H1 (cell line): ENCODE data around the gene QRICH1. TPM values are rescaled to one million over a fixed set of nuclear protein-coding genes. Genes with fewer than 3 reads are reported as not detected.

Source experiments
- CTCF ChIA-PET: fragments of 300-600 bp; sonication (Branson Sonifier 250); formaldehyde crosslinking; loops from one replicate; lab custom pipeline; 2021; ENCODE audit not compliant: partially characterized antibody; lab: Charles Lee
- POLR2A ChIA-PET: fragments of 300-600 bp; sonication (Branson Sonifier 250); formaldehyde crosslinking; loops from one replicate; lab custom pipeline; 2021; ENCODE audit warnings: inconsistent platforms; ENCODE audit not compliant: partially characterized antibody; lab: Charles Lee
- DNase-seq, 2 experiments: peaks; one replicate each; pipeline versions ENCODE4 v3.0.0 to v3.0.0-alpha.2; 2010 to 2022; ENCODE audit warnings: low spot score in 2 of 2, low read depth in 1 of 2, mixed read lengths in 1 of 2
- FAIRE-seq: peaks from 2 replicates; lab custom pipeline; 2011; peaks lifted over from hg19 to GRCh38; lab: Jason Lieb, UNC
- H2AFZ ChIP-seq: 2 replicates; pipeline ENCODE4 v1.8.1; 2012; ENCODE audit warnings: low read length, inconsistent platforms
- H2AK5ac ChIP-seq: 2 replicates; pipeline ENCODE4 v1.6.1; 2013; ENCODE audit warnings: low read depth, low read length
- H2BK120ac ChIP-seq: replicated peaks from 2 replicates; pipeline ENCODE3; 2013; ENCODE audit warnings: low read depth, low read length, inconsistent platforms
- H2BK12ac ChIP-seq: 2 replicates; pipeline ENCODE4 v1.6.1; 2013; ENCODE audit warnings: low read depth, low read length
- H2BK15ac ChIP-seq: 2 replicates; pipeline ENCODE4 v1.6.1; 2013; ENCODE audit warnings: low read length
- H2BK20ac ChIP-seq: 2 replicates; pipeline ENCODE4 v1.6.1; 2013; ENCODE audit warnings: low read length
- H2BK5ac ChIP-seq: 2 replicates; pipeline ENCODE4 v1.6.1; 2013; ENCODE audit warnings: low read depth, low read length
- H3K14ac ChIP-seq: 2 replicates; pipeline ENCODE4 v1.6.1; 2013; ENCODE audit warnings: inconsistent platforms; ENCODE audit not compliant: insufficient read length
- H3K18ac ChIP-seq: 2 replicates; pipeline ENCODE4 v1.6.1; 2013; ENCODE audit warnings: low read length; ENCODE audit errors: extremely low read depth
- H3K23ac ChIP-seq: 2 replicates; pipeline ENCODE4 v1.6.1; 2013; ENCODE audit warnings: inconsistent platforms; ENCODE audit not compliant: insufficient read length
- H3K23me2 ChIP-seq: 2 replicates; pipeline ENCODE4 v1.6.1; 2013; ENCODE audit warnings: low read depth, low read length
- H3K27ac ChIP-seq: 2 replicates; pipeline ENCODE4 v1.6.1; 2011; ENCODE audit warnings: low read depth, low read length, inconsistent platforms
- H3K27me3 ChIP-seq, 4 experiments: replicated peaks in 1 of 4; 1 replicate in 1 of 4; 2 replicates in 3 of 4; pipeline versions ENCODE4 v1.6.1 to v1.8.1; 2011 to 2013; ENCODE audit warnings: low read length in 3 of 4, mild to moderate bottlenecking in 3 of 4, inconsistent platforms in 2 of 4, mixed read lengths in 2 of 4, moderate library complexity in 1 of 4; ENCODE audit not compliant: control insufficient read depth in 3 of 4, insufficient read depth in 3 of 4; ENCODE audit errors: extremely low read depth in 1 of 4
- H3K36me3 ChIP-seq, 4 experiments: 2 replicates each; pipeline versions ENCODE4 v1.6.1 to v1.8.1; 2011 to 2013; ENCODE audit warnings: mild to moderate bottlenecking in 4 of 4, low read length in 3 of 4, moderate library complexity in 2 of 4, control low read depth in 1 of 4, inconsistent platforms in 1 of 4; ENCODE audit not compliant: insufficient read depth in 4 of 4, control insufficient read depth in 2 of 4
- H3K4ac ChIP-seq: replicated peaks from 2 replicates; pipeline ENCODE3; 2013; ENCODE audit warnings: low read length, low read depth, mixed read lengths, inconsistent platforms; ENCODE audit not compliant: insufficient read length
- H3K4me1 ChIP-seq, 4 experiments: replicated peaks in 1 of 4; 1 replicate in 1 of 4; 2 replicates in 3 of 4; pipeline versions ENCODE4 v1.6.1 to v1.8.1; 2011 to 2013; ENCODE audit warnings: low read length in 3 of 4, inconsistent platforms in 2 of 4, mixed read lengths in 1 of 4; ENCODE audit not compliant: insufficient read depth in 4 of 4, control insufficient read depth in 3 of 4
- H3K4me2 ChIP-seq, 2 experiments: 2 replicates each; pipeline versions ENCODE4 v1.6.1 to v1.8.1; 2011 to 2013; ENCODE audit warnings: low read depth in 2 of 2, low read length in 2 of 2, control low read depth in 1 of 2, inconsistent platforms in 1 of 2, mild to moderate bottlenecking in 1 of 2; ENCODE audit not compliant: insufficient read depth in 1 of 2
- H3K4me3 ChIP-seq, 4 experiments: fragments of 200-600, 300-600 bp in 1 of 4; sonication (generic), shearing (Covaris generic), sonication (Bioruptor Twin) in 1 of 4; 2 replicates each; pipeline versions ENCODE4 v1.5.1 to v1.8.1; 2011 to 2016; ENCODE audit warnings: low read length in 4 of 4, low read depth in 3 of 4, control low read depth in 2 of 4, inconsistent platforms in 2 of 4, mild to moderate bottlenecking in 2 of 4, mixed read lengths in 1 of 4, moderate library complexity in 1 of 4; ENCODE audit not compliant: insufficient read depth in 2 of 4; ENCODE audit errors: extremely low read depth in 1 of 4
- H3K56ac ChIP-seq: replicated peaks from 2 replicates; pipeline ENCODE3; 2013; ENCODE audit warnings: low read depth, mild to moderate bottlenecking, mixed read lengths, low read length, inconsistent platforms; ENCODE audit not compliant: insufficient read length
- H3K79me1 ChIP-seq: 2 replicates; pipeline ENCODE4 v1.6.1; 2013; ENCODE audit warnings: low read depth, low read length, control low read depth
- H3K79me2 ChIP-seq, 2 experiments: 2 replicates each; pipeline versions ENCODE4 v1.6.1 to v1.8.1; 2012 to 2013; ENCODE audit warnings: low read length in 2 of 2, mild to moderate bottlenecking in 2 of 2, inconsistent platforms in 1 of 2; ENCODE audit not compliant: insufficient read depth in 2 of 2, control insufficient read depth in 1 of 2
- H3K9ac ChIP-seq, 4 experiments: replicated peaks in 1 of 4; 1 replicate in 1 of 4; 2 replicates in 3 of 4; pipeline versions ENCODE4 v1.6.1 to v1.8.1; 2011 to 2013; ENCODE audit warnings: low read depth in 3 of 4, low read length in 3 of 4, control low read depth in 2 of 4, mild to moderate bottlenecking in 2 of 4, moderate library complexity in 2 of 4, inconsistent platforms in 1 of 4; ENCODE audit errors: extremely low read depth in 1 of 4
- H3K9me3 ChIP-seq, 2 experiments: 2 replicates each; pipeline versions ENCODE4 v1.6.1 to v1.8.1; 2012 to 2013; ENCODE audit warnings: mild to moderate bottlenecking in 2 of 2, moderate library complexity in 2 of 2, control low read depth in 1 of 2, inconsistent platforms in 1 of 2, low read depth in 1 of 2, low read length in 1 of 2, mixed read lengths in 1 of 2; ENCODE audit not compliant: insufficient read depth in 2 of 2
- H4K20me1 ChIP-seq, 2 experiments: replicated peaks in 1 of 2; 2 replicates each; pipeline versions ENCODE3 to v1.8.1; 2011 to 2013; ENCODE audit warnings: inconsistent platforms in 2 of 2, low read length in 2 of 2, mild to moderate bottlenecking in 1 of 2; ENCODE audit not compliant: insufficient read depth in 2 of 2, control insufficient read depth in 1 of 2
- H4K5ac ChIP-seq: 2 replicates; pipeline ENCODE4 v1.6.1; 2013; ENCODE audit warnings: low read length, low read depth, mixed read lengths, inconsistent platforms; ENCODE audit not compliant: insufficient read length
- H4K8ac ChIP-seq: 2 replicates; pipeline ENCODE4 v1.8.0; 2013; ENCODE audit warnings: mild to moderate bottlenecking, moderate library complexity, low read length, inconsistent platforms; ENCODE audit not compliant: insufficient read depth; ENCODE audit errors: extremely low read depth
- H4K91ac ChIP-seq: replicated peaks from 2 replicates; pipeline ENCODE3; 2013; ENCODE audit warnings: low read length, mixed read lengths, inconsistent platforms; ENCODE audit not compliant: insufficient read length
- CHD2 ChIP-seq: IDR thresholded peaks from 2 replicates; pipeline ENCODE4 v1.6.1; 2012; ENCODE audit warnings: low read length, improper control_type of control experiment
- CREB1 ChIP-seq: IDR thresholded peaks from 2 replicates; pipeline ENCODE4 v1.6.1; 2012; ENCODE audit warnings: inconsistent platforms
- CTBP2 ChIP-seq: IDR thresholded peaks from 2 replicates; pipeline ENCODE4 v1.7.0; 2011; ENCODE audit warnings: borderline replicate concordance, mild to moderate bottlenecking, moderate library complexity, mixed read lengths, low read length; ENCODE audit not compliant: insufficient read depth, insufficient read length
- EZH2 ChIP-seq: fragments of 200-600 bp; sonication (generic); IDR thresholded peaks from 2 replicates; pipeline ENCODE4 v1.7.1; 2012; ENCODE audit warnings: low read depth, mild to moderate bottlenecking, moderate library complexity, low read length, inconsistent platforms; ENCODE audit not compliant: severe bottlenecking
- HDAC6 ChIP-seq: IDR thresholded peaks from one replicate; pipeline ENCODE4 v1.7.1; 2012; ENCODE audit warnings: low read depth, mild to moderate bottlenecking, inconsistent platforms, low read length, moderate library complexity
- SAP30 ChIP-seq: fragments of 300-600 bp; sonication (generic); IDR thresholded peaks from 2 replicates; pipeline ENCODE4 v1.7.1; 2012; ENCODE audit warnings: low read length, moderate library complexity, mild to moderate bottlenecking, inconsistent platforms; ENCODE audit not compliant: insufficient read depth, insufficient replicate concordance
- TCF12 ChIP-seq: IDR thresholded peaks from 2 replicates; pipeline ENCODE4 v1.6.1; 2011; ENCODE audit warnings: low read depth, mild to moderate bottlenecking, low read length
- ZNF274 ChIP-seq: IDR thresholded peaks from 2 replicates; pipeline ENCODE4 v1.7.0; 2012; ENCODE audit warnings: low read length, borderline replicate concordance; ENCODE audit errors: extremely low read depth
- WGBS, 2 experiments: shearing (Covaris generic) in 1 of 2; methylation state at CpG; one replicate each; pipeline versions ENCODE4 v1.1.6 to v1.1.7; 2013 to 2015; ENCODE audit warnings: low lambda C conversion rate in 2 of 2, mixed read lengths in 2 of 2, inconsistent platforms in 1 of 2, low coverage in 1 of 2, missing lambda C conversion rate in 1 of 2; ENCODE audit not compliant: insufficient replicate concordance in 2 of 2, insufficient coverage in 1 of 2, insufficient read length in 1 of 2; ENCODE audit errors: extremely low coverage in 1 of 2, missing lambda C conversion rate in 1 of 2; 5-methylcytosine and 5-hydroxymethylcytosine counted together
- polyA plus RNA-seq, 7 experiments: library from polyadenylated mRNA; depleted of rRNA in 3 of 7; stranded (reverse) in 5 of 7; unstranded in 2 of 7; fragments of >200 nt in 5 of 7; fragments of 200-250 nt in 2 of 7; gene quantifications; 1 replicate in 5 of 7; 2 replicates in 1 of 7; 4 replicates in 1 of 7; pipeline versions ENCODE4 v1.2.1 to v1.2.3, GENCODE V29; 2011 to 2013; ENCODE audit warnings: missing spikeins in 2 of 7, mixed read lengths in 2 of 7
- total RNA-seq: library from RNA; stranded (reverse); fragmentation: NEBNext Ultra II Directional; extraction: Animal tissue kit (Norgen Biotek cat#: 25700); gene quantifications from 2 replicates; pipeline ENCODE4 v1.2.1, GENCODE V29; 2021
- TF ChIP-seq, protein P1 (sequence below), 3 experiments: IDR thresholded peaks; 1 replicate in 2 of 3; 2 replicates in 1 of 3; pipeline versions ENCODE4 v1.5.1 to v1.6.1; 2011; ENCODE audit warnings: low read length in 3 of 3, mild to moderate bottlenecking in 3 of 3, inconsistent platforms in 2 of 3, low read depth in 1 of 3, moderate library complexity in 1 of 3; ENCODE audit not compliant: insufficient read depth in 1 of 3; ENCODE audit errors: control extremely low read depth in 1 of 3
- TF ChIP-seq, protein P2 (sequence below): IDR thresholded peaks from 2 replicates; pipeline ENCODE4 v1.6.1; 2011; ENCODE audit warnings: low read length, improper control_type of control experiment

The QRICH1 gene
- total and polyA plus RNA-seq, 2 of the 8 experiments (the other 6 are each of a cell fraction or from before 2014, with no cell fraction given) = 128 to 142 TPM

DNA sequence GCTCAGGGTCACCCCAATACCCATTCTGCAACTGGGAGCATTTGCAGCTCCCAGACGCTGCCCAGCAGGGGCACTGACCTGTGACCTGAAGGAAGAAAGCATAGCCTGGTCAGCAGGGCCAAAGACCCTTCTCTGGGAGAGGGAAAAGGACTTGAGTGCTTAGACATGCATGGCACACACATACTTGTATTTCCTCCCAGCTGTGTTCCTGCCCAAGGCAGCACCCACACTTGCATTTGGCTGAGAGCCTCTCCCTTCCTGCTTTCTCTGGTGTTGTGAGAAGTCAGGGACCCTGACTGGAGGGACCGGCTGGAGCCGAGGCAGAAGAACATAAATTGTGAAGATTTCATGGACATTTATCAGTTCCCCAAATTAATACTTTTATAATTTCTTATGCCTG is 46.2 kb upstream of the QRICH1 start:
- no peak overlapping the region for H3K9ac ChIP-seq
- WGBS, 2 experiments = 69% methylated on average over 3 of the region's 3 CpGs; no CpG with 5 or more reads in 1 of the 2 experiments
- H2AK5ac ChIP-seq = no peak overlapping the region
- H2AFZ ChIP-seq = no peak overlapping the region
- H2BK15ac ChIP-seq = 0 out of 2 replicates have a peak overlapping the region, but pooled peaks have one; percentile 61
- H4K5ac ChIP-seq = no peak overlapping the region
- H3K79me2 ChIP-seq = no peaks in the 10 kb centered on the region
- ChIA-PET CTCF (interaction anchor here (1.2 kb wide), 1 partner anchor 19 kb away, joined by 3 read pairs; the partner anchor contains the start of gene USP19), POLR2A (interaction anchor here (0.6 to 1.8 kb wide), 3 partner anchors 10 to 340 kb away, joined by 3 to 4 read pairs (median 4); no protein-coding TSS in a partner anchor)
- no peak overlapping the region for H3K23ac ChIP-seq
- H3K27ac ChIP-seq = no peak overlapping the region
- no peaks in the 10 kb centered on the region; a peak in 2 of 7 replicates for H3K27me3 ChIP-seq
- H3K18ac ChIP-seq = no peak overlapping the region
- no peak overlapping the region for H2BK120ac ChIP-seq
- H4K8ac ChIP-seq = no peak overlapping the region
- peaks cover 0 to 1% of the 10 kb centered on the region in 2 experiments for H4K20me1 ChIP-seq
- H3K4me2 ChIP-seq = no peak overlapping the region
- H2BK20ac ChIP-seq = no peak overlapping the region
- H3K9me3 ChIP-seq = peaks cover 4 to 8% of the 10 kb centered on the region in 2 experiments
- no peak overlapping the region for H3K14ac ChIP-seq
- no peak overlapping the region for H3K56ac ChIP-seq
- no peak overlapping the region for H2BK5ac ChIP-seq
- no peak overlapping the region for H4K91ac ChIP-seq
- H3K79me1 ChIP-seq = no peaks in the 10 kb centered on the region
- H3K4ac ChIP-seq = no peak overlapping the region
- DNase-seq (no peak), FAIRE-seq (no peak)
- no peak overlapping the region for H3K4me3 ChIP-seq
- H3K36me3 ChIP-seq = no peaks in the 10 kb centered on the region
- no peak overlapping the region; the same call in 1 of the 2 replicates for H2BK12ac ChIP-seq
- no peaks in the 10 kb centered on the region for H3K4me1 ChIP-seq
- no peaks in the 10 kb centered on the region for H3K23me2 ChIP-seq
- TF ChIP-seq CTBP2 = no peak
- TF ChIP-seq HDAC6 = no peak
- no peak for TF ChIP-seq SAP30
- no peak for TF ChIP-seq TCF12
- TF ChIP-seq, protein P1, sequence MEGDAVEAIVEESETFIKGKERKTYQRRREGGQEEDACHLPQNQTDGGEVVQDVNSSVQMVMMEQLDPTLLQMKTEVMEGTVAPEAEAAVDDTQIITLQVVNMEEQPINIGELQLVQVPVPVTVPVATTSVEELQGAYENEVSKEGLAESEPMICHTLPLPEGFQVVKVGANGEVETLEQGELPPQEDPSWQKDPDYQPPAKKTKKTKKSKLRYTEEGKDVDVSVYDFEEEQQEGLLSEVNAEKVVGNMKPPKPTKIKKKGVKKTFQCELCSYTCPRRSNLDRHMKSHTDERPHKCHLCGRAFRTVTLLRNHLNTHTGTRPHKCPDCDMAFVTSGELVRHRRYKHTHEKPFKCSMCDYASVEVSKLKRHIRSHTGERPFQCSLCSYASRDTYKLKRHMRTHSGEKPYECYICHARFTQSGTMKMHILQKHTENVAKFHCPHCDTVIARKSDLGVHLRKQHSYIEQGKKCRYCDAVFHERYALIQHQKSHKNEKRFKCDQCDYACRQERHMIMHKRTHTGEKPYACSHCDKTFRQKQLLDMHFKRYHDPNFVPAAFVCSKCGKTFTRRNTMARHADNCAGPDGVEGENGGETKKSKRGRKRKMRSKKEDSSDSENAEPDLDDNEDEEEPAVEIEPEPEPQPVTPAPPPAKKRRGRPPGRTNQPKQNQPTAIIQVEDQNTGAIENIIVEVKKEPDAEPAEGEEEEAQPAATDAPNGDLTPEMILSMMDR (IDR thresholded peaks at IDR 0.05; ENCODE audit: control extremely low read depth in 1 of 3, insufficient read depth in 1 of 3, low read depth in 1 of 3, low read length in 3 of 3) = no peak
- TF ChIP-seq CHD2 = no peak
- TF ChIP-seq, protein P2, sequence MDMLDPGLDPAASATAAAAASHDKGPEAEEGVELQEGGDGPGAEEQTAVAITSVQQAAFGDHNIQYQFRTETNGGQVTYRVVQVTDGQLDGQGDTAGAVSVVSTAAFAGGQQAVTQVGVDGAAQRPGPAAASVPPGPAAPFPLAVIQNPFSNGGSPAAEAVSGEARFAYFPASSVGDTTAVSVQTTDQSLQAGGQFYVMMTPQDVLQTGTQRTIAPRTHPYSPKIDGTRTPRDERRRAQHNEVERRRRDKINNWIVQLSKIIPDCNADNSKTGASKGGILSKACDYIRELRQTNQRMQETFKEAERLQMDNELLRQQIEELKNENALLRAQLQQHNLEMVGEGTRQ = no peak
- no peak for TF ChIP-seq CREB1
- no peak for TF ChIP-seq ZNF274
- no peak for TF ChIP-seq EZH2
